GM21381 (cell line): Measurements from ENCODE around the gene SLC30A10.
"Not testable (repeated sequence)": the region's sequence is repeated elsewhere in the genome, so short reads cannot be mapped to it uniquely, and the experiment has no call there.

Experiments used
- ATAC-seq: cut with Tn5 transposase; IDR thresholded peaks from one replicate; pipeline ENCODE4 v1.9.1; 2021; ENCODE audit warnings: mild to moderate bottlenecking, moderate library complexity; ENCODE audit not compliant: unreplicated experiment

The SLC30A10 gene

DNA sequence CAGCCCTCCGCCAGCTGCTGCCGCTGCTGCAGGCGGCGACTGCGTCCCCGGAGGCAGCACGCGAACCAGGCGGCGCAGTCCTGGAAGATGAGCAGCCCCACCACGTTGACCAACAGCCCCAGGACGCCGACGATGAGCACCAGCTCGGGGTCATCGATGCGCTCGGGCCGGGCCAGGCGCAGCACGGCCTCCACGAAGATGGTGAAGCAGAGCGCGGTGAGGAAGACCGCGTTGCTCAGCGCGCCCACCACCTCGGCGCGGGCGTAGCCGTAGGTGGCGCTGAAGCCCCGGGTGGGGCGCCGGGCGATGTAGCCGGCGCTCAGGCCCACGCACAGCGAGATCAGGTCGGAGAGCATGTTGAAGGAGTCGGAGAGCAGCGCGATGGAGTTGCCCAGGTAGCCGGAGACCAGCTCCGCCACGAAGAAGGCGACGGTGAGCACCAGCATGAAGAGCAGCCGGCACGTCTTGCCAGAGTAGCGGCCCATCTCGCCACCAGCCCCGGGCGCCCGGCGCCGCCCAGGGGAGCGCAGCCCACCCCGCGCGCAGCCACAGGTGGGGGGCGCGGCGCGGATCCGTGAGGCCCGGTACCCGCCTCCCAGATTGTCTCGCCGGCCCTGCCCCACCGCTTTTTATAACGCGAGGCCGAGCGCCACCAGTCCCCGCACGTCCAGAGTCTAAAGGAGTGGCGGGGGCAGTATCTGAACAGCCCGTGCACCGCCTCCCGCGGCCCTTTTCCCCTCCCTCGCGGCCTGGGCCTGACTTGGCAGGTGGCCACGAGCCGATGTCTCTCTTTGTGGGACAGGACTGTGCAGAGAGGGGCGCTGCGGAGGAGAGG, at the start of gene SLC30A10:
SLC30A10 (minus strand) TSS at position 602 of the 835 bp plus-strand sequence; CDS start at position 485, 117 bp downstream.
- no peak for ATAC-seq

- no peak for ATAC-seq
Observed at GRCh38 chr1:219973213-219973612, 44.9 kb upstream of the SLC30A10 start.

DNA sequence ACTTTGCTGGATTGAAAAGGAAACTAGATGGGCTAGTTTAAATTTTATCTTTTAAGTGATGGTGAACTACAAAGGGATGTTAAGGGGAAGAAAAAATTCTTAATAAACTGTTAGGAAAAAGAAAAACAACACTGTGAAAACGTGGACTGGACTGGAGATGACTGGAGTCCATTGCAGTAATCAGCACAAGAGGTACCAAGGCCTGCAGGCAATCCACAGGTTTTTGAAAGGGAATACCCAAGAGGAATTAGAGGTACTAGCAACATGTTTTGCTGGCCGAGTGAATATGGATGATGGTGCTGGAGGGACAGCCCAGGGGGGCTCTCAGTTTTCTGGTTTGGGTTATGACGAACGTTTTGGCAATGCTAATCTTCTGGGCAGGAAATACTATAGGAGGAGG, 39.0 kb upstream of the SLC30A10 start:
- ATAC-seq = no peak

- ATAC-seq = no peak
Observed at GRCh38 chr1:219966071-219966349, 37.7 kb upstream of the SLC30A10 start.

DNA sequence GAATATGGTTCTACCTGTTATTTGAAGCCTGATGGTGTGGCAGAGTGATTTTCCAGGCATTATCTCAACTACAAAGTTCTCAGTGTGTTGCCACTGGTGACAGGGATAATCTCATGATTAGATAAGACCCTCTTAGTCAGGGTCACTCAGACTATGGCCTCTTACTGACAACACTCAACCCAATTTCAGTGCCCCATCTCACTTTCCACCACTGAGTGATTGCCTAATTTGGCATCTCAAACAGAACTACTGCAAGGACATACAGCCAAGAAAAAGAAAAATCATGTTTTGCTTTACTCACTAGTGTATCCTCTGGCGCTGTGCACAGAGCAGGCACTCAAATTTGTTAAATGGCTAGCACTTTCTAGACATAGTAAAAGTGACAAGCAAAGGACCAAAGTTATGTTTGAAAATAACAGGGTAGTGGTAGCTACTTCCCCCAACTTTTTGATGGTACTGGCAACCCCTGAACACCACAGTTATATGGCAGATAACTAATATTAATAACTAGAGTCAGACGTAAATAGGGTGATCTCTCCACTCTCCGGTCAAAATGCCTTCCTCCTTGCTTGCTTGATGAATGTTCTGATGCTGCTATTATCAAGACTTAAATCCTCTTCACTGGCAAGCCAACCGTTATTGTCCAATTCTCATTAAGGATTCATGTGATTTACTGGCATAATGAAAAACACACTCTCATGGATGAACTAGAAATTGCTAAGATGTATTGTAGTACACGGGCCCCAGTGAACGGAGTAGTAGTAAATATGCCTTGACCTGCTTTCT, 37.1 kb upstream of the SLC30A10 start:
- ATAC-seq = no peak

GRCh38 chr1:219963432-219963831, 35.1 kb upstream of the SLC30A10 start:
- ATAC-seq = no peak

- no peak for ATAC-seq
Observed at GRCh38 chr1:219961684-219962083, 33.3 kb upstream of the SLC30A10 start.

DNA sequence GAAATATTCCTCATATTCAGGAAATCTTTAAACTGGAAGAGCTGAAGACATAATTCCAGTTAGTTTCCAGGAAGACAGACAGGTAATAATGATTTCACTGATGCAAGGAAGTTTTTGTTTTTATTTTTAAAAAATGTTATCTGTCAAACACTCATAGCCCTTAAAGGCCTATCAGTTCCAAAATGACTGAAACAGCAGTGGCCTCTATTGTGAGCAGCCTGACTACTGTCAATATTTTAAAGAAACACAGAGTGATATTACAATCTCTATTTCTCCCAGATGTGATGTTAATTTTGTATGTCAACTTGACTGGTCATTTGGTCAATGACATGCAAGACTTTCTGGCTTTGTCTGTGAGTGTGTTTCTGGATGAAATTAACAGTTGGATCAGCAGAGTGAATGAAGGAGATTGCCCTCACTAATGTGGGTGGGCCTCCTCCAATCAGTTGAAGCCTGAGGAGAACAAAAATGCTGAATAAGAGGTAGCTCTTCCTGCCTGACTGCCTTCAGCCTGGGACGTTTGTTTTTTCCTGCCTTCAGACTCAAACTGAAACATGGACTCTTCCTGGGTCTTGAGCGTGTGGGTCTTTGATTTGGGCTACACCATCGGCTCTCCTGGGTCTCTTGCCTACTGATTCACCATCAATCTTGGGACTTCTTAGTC, 31.3 kb upstream of the SLC30A10 start:
- ATAC-seq = no peak

DNA sequence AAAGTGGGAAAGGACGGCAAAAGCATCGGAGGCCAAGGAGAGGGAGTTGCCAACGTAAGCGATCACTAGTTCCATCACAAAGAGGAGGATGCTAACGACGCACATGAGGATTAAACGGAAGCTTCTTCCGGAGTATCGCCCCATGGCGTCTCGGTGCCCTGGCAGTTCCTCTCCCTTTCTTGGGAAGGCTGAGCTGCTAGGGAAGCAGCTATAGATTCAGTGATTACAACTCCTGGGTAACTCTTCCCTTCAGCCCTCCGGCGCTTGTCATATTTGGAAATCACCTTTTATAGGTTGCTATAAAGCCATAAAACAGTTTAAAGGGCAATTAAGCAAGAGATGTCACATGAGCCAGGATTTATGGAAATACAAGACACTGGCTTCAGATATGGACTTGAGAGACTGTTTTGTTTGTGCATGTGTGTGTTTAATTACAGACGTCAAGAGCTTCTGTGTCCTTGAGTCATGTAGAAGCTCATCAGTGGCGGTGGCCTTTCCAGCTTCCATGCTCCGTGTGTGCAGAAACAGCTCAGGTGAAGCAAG, 30.6 kb upstream of the SLC30A10 start:
- no peak for ATAC-seq

- no peak for ATAC-seq
Observed at GRCh38 chr1:219954736-219955421, 26.5 kb upstream of the SLC30A10 start.

DNA sequence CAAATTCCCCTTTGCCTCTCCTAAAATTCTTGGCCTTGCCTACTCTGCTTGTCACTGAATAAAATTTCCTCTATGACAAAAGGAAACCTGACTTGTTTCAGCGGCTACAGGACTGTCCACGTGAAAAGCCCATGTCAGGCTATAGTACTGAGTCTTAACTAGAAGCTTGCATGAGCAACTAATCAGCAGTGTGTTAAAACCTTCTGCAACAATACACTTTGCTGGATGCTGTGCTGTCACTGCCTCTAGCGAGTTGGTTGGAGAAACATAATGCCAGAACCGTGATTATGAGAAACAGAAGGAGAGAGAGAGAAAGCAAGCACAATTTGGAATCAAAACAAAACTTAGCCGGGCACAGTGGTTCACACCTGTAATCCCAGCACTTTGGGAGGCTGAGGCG, 25.7 kb upstream of the SLC30A10 start:
- ATAC-seq = no peak

DNA sequence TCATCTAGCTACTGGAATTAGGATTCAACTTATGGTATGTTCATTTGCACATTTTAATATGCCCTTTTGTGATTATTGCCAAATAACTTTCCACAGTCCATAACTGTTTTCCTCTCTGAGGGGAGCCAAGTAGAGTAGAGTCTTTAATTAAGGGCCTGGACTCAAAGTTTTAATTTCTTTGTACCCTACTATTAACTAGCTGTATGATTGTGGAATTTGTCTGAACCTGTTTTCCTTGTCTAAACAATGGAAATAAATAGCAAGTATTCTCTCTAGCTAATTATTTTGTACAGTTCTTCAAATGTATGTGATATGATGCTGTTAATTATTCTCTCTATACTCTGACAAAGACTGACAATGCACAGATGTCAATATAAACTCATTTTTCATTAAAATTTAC, 24.0 kb upstream of the SLC30A10 start:
- ATAC-seq = no peak

- ATAC-seq = not testable (repeated sequence)
Observed at GRCh38 chr1:219949227-219949626, 20.9 kb upstream of the SLC30A10 start.

- ATAC-seq = not testable (repeated sequence)
Observed at GRCh38 chr1:219948766-219949165, 20.4 kb upstream of the SLC30A10 start.

DNA sequence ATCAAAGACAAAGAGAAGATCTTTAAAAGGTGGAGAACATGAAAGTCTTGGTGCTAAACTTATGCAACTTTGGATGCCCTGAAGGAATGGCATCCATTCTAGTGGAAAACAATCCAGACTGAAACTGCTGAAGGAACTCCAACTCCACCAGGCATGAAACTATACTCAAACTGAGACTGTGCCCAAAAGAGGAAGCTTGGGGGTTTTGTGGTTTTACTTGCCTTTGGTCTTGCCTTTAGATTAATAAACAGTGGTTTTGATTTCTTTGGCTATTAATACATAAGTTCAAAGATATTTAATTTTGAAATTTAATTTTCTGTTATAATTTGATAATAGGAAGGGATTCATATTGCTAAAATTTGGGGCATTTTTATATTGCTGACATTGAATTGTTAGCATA, 17.4 kb upstream of the SLC30A10 start:
- no peak for ATAC-seq

DNA sequence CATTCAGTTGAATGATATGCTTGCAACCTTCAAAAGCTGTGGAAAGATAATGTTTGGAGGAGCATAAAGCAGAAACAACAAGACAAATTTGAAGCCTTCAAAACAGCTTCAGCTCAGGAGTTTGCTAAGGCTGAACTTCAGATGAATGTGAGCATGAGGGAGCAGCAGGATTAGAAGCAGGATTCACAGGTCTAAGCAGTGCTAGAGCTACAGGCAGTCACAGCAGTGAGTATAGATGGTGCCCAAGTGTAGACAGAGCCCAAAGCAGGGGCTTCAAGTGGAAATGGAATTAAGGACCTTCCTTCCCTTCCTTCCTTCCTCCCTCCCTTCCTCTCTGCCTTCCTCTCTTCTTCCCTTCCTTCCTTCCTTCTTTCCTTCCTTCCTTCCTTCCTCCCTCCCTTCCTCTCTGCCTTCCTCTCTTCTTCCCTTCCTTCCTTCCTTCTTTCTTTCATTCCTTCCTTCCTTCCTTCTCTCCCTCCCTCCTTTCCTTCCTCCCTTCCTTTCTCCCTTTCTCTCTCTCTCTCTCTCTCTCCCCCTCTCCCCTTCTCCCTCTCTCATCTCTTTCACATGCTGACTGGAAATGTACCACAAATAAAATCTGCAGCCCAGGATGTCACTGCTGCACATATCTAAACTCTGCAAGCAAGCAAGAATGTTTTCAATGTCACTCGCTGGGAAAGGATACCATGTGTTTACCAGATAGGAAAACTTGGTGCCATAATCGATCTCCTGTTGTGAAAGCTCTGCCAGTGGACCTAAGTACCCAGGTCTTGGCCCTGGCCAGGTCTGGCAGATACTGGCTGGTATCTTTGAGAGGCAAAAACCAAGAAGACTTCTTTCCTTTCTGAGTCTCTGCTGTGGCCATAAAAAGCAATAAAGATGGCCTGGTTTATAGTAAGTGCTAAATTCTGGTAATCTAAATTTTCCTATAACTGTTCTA, 13.1 kb upstream of the SLC30A10 start:
- no peak for ATAC-seq

DNA sequence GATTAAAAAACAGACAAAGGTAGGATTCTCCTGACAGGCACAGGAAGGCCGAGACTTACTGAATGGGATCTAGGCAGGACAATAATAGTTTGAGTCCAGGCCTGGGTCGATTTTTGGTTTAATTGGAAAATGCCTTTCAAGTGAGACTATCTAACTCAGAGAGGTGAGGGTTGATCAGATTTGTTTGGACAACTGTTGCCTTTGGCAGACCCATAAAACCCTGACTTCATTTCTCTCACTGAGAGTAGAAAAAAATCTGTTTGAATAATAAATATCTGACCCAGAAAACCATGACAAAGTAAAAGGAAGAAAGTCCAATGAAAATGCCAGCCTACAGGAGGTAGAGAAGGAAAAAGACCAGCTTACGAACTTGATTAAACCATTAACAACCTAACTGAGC, 12.3 kb upstream of the SLC30A10 start:
- ATAC-seq = no peak

GRCh38 chr1:219938706-219939105, 10.3 kb upstream of the SLC30A10 start:
- ATAC-seq = no peak

DNA sequence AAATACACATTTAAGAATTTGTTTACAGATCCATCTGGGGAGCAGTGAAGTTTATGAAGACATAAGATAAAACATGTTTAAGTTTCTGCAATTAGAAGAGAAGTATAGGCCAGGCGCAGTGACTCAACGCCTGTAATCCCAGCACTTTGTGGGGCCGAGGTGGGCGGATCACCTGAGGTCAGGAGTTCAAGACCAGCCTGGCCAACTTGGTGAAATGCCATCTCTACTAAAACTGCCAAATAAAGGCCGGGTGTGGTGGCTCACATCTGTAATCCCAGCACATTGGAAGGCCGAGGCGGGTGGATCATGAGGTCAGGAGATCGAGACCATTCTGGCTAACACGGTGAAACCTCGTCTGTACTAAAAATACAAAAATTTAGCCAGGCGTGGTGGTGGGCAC, 5.4 kb upstream of the SLC30A10 start:
- not testable (repeated sequence) for ATAC-seq

- ATAC-seq = no peak
Observed at GRCh38 chr1:219931033-219931432, 2.7 kb upstream of the SLC30A10 start.
